Measurements from ENCODE around the gene GDPD3. TPM values are rescaled to one million over a fixed set of nuclear protein-coding genes. Genes with fewer than 3 reads are reported as not detected.

The GDPD3 gene
- polyA plus RNA-seq, 3 donors, result 11.3 to 13.6 (median 13.0) TPM

GRCh38 chr16:30060836-30061554 is 52.3 kb downstream of the GDPD3 start:
- no peak for DNase-seq

- no peak for DNase-seq
Measured at GRCh38 chr16:30060346-30060745, 53.0 kb downstream of the GDPD3 start.

DNA sequence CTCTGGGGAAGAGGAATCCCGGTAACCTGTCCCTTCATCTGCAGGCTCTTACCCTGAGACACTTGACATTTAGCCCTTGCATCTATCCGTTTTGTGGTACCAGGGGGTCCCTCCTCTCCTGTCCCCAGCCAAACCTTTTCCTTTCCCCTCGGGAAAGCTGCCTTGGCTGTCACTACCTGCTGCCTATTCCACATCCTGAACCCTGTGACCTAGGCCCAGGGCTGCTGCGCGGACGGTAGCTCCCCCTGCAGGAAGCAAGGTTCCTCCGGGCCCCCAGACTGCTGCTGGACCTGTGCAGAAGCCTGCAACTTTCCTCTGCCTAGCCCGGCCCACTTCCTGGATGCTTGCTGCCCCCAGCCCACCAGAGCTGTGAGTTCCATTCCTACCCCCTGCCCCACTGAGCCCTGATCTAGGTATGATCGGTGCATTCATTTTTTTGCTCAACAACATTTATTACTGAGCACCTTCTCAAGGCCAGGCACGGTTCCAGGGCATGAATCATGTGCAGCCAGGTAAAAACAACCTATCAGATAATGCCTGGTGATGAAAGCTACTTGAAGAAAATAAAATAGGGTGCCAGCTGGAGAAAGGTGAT is 58.3 kb downstream of the GDPD3 start:
- DNase-seq, result no peak

Other genes starting within 250 kb of the GDPD3 start
- 10 to 100 TPM; 10.1 to 13.6 (median 11.7) TPM for gene SEZ6L2, start 214.0 kb downstream of the GDPD3 start, polyA plus RNA-seq (ENCODE audit: insufficient read length in 3 of 3)
- gene ASPHD1, start 213.0 kb downstream of the GDPD3 start, polyA plus RNA-seq (ENCODE audit: insufficient read length in 3 of 3), result 1 to 10 TPM in 2 of 3 donors, under 1 TPM in 1; 0.95 to 1.4 (median 1.0) TPM
- gene KCTD13, start 187.3 kb downstream of the GDPD3 start, polyA plus RNA-seq (ENCODE audit: insufficient read length in 3 of 3), result 10 to 100 TPM; 14.8 to 30.9 (median 29.4) TPM
- gene TMEM219, start 151.5 kb downstream of the GDPD3 start, polyA plus RNA-seq (ENCODE audit: insufficient read length in 3 of 3), result 100 to 1,000 TPM; 106 to 123 (median 113) TPM
- gene TAOK2, start 139.7 kb downstream of the GDPD3 start, polyA plus RNA-seq (ENCODE audit: insufficient read length in 3 of 3), result 10 to 100 TPM; 51.0 to 56.5 (median 53.1) TPM
- gene HIRIP3, start 117.9 kb downstream of the GDPD3 start, polyA plus RNA-seq (ENCODE audit: insufficient read length in 3 of 3), result 10 to 100 TPM; 19.9 to 22.2 (median 20.7) TPM
- gene INO80E, start 117.3 kb downstream of the GDPD3 start, polyA plus RNA-seq (ENCODE audit: insufficient read length in 3 of 3), result 10 to 100 TPM; 52.3 to 64.9 (median 56.6) TPM
- gene DOC2A, start 102.5 kb downstream of the GDPD3 start, polyA plus RNA-seq (ENCODE audit: insufficient read length in 3 of 3), result 1 to 10 TPM; 2.9 to 4.9 (median 4.6) TPM
- not detected for gene C16orf92, start 90.3 kb downstream of the GDPD3 start, polyA plus RNA-seq (ENCODE audit: insufficient read length in 3 of 3)
- gene TLCD3B, start 82.3 kb downstream of the GDPD3 start, polyA plus RNA-seq (ENCODE audit: insufficient read length in 3 of 3), result 1 to 10 TPM; 1.2 to 1.7 (median 1.2) TPM
- gene ALDOA, start 47.8 kb downstream of the GDPD3 start, polyA plus RNA-seq (ENCODE audit: insufficient read length in 3 of 3), result 100 to 1,000 TPM; 525 to 600 (median 593) TPM
- 100 to 1,000 TPM in 2 of 3 donors, 10 to 100 TPM in 1; 99.4 to 116 (median 109) TPM for gene PPP4C, start 37.5 kb downstream of the GDPD3 start, polyA plus RNA-seq (ENCODE audit: insufficient read length in 3 of 3)
- 1 to 10 TPM; 1.5 to 1.9 (median 1.7) TPM for gene TBX6, start 21.6 kb downstream of the GDPD3 start, polyA plus RNA-seq (ENCODE audit: insufficient read length in 3 of 3)
- gene YPEL3, start 17.3 kb downstream of the GDPD3 start, polyA plus RNA-seq (ENCODE audit: insufficient read length in 3 of 3), result 10 to 100 TPM; 58.6 to 70.9 (median 60.8) TPM
- 10 to 100 TPM; 84.3 to 88.5 (median 85.4) TPM for gene MAPK3, start 9.7 kb upstream of the GDPD3 start, polyA plus RNA-seq (ENCODE audit: insufficient read length in 3 of 3)
- gene CORO1A, start 70.1 kb upstream of the GDPD3 start, polyA plus RNA-seq (ENCODE audit: insufficient read length in 3 of 3), result 10 to 100 TPM in 1 of 3 donors, 1 to 10 TPM in 2; 9.2 to 15.1 (median 9.8) TPM
- gene BOLA2B, start 80.1 kb upstream of the GDPD3 start, polyA plus RNA-seq (ENCODE audit: insufficient read length in 3 of 3), result 10 to 100 TPM; 32.5 to 43.1 (median 37.9) TPM
- 10 to 100 TPM; 24.9 to 39.9 (median 35.5) TPM for gene SLX1A, start 80.3 kb upstream of the GDPD3 start, polyA plus RNA-seq (ENCODE audit: insufficient read length in 3 of 3)
- gene SULT1A3, start 85.7 kb upstream of the GDPD3 start, polyA plus RNA-seq (ENCODE audit: insufficient read length in 3 of 3), result 10 to 100 TPM; 10.6 to 25.3 (median 16.6) TPM
- gene NPIPB13, start 134.9 kb upstream of the GDPD3 start, polyA plus RNA-seq (ENCODE audit: insufficient read length in 3 of 3), result 10 to 100 TPM in 2 of 3 donors, 1 to 10 TPM in 1; 3.4 to 37.4 (median 29.1) TPM
- 10 to 100 TPM; 54.6 to 62.3 (median 62.3) TPM for gene CD2BP2, start 241.8 kb upstream of the GDPD3 start, polyA plus RNA-seq (ENCODE audit: insufficient read length in 3 of 3)

Measured in renal pelvis (tissue), 4 donors.